ENCODE results near the gene MEF2C.

MEF2C gene

GRCh38 chr5:88826646-88827585, 56.1 kb downstream of the MEF2C start:
- DNase-seq: peak in 1 of 5 experiments; percentile 13

- DNase-seq: no peak
Observed at GRCh38 chr5:88825584-88826315, 57.2 kb downstream of the MEF2C start.

GRCh38 chr5:88824892-88825583, 57.9 kb downstream of the MEF2C start:
- no peak for DNase-seq

GRCh38 chr5:88824141-88824540, 58.8 kb downstream of the MEF2C start:
- DNase-seq: no peak

- DNase-seq: no peak
Observed at GRCh38 chr5:88823201-88823600, 59.8 kb downstream of the MEF2C start.

GRCh38 chr5:88821161-88821560, 61.8 kb downstream of the MEF2C start:
- no peak for DNase-seq

- no peak for DNase-seq
Observed at GRCh38 chr5:88820581-88820980, 62.4 kb downstream of the MEF2C start.

GRCh38 chr5:88819301-88819999, 63.5 kb downstream of the MEF2C start:
- no peak for DNase-seq

GRCh38 chr5:88818296-88818695, 64.7 kb downstream of the MEF2C start:
- no peak for DNase-seq

- DNase-seq: no peak
Observed at GRCh38 chr5:88816195-88816594, 66.8 kb downstream of the MEF2C start.

GRCh38 chr5:88815050-88815789, 67.8 kb downstream of the MEF2C start:
- DNase-seq: no peak

GRCh38 chr5:88813805-88814575, 69.0 kb downstream of the MEF2C start:
- DNase-seq: no peak

- no peak for DNase-seq
Observed at GRCh38 chr5:88813244-88813643, 69.7 kb downstream of the MEF2C start.

GRCh38 chr5:88808153-88808552, 74.8 kb downstream of the MEF2C start:
- no peak for DNase-seq

- no peak for DNase-seq
Observed at GRCh38 chr5:88807327-88807726, 75.7 kb downstream of the MEF2C start.

- DNase-seq: no peak
Observed at GRCh38 chr5:88806338-88806737, 76.6 kb downstream of the MEF2C start.

- no peak for DNase-seq
Observed at GRCh38 chr5:88805151-88805784, 77.7 kb downstream of the MEF2C start.

GRCh38 chr5:88804444-88804843, 78.5 kb downstream of the MEF2C start:
- DNase-seq: no peak

GRCh38 chr5:88803309-88803708, 79.7 kb downstream of the MEF2C start:
- no peak for DNase-seq

- DNase-seq: no peak
Observed at GRCh38 chr5:88799938-88800535, 82.9 kb downstream of the MEF2C start.

Measured in T-helper 2 cell (primary cell).